GM10266 (cell line): ENCODE data around the gene TEX35.

Source experiments
- DNase-seq: peaks from one replicate; pipeline ENCODE4 v3.0.0; 2012; ENCODE audit errors: extremely low spot score
- CTCF ChIP-seq: IDR thresholded peaks from 2 replicates; pipeline ENCODE4 v1.5.1; 2012; ENCODE audit warnings: mild to moderate bottlenecking, low read depth; ENCODE audit not compliant: control insufficient read depth, insufficient read depth; ENCODE audit errors: missing control alignments

Gene TEX35

GRCh38 chr1:178512566-178513277 is at the start of gene TEX35:
TSS of gene TEX35 (plus strand) at chr1:178513109. CDS start at chr1:178513189, 80 bp downstream.
- no peak for DNase-seq
- no peak for TF ChIP-seq CTCF

- no peak for TF ChIP-seq CTCF
- DNase-seq = no peak
Observed at GRCh38 chr1:178464141-178464540, 48.8 kb upstream of the TEX35 start.

GRCh38 chr1:178464566-178464965 is 48.3 kb upstream of the TEX35 start:
- TF ChIP-seq CTCF = no peak
- no peak for DNase-seq

GRCh38 chr1:178465011-178465410 is 47.9 kb upstream of the TEX35 start:
- TF ChIP-seq CTCF = no peak
- no peak for DNase-seq

- no peak for TF ChIP-seq CTCF
- no peak for DNase-seq
Observed at GRCh38 chr1:178467837-178468236, 45.1 kb upstream of the TEX35 start.

- no peak for DNase-seq
- no peak for TF ChIP-seq CTCF
Observed at GRCh38 chr1:178470411-178470960, 42.4 kb upstream of the TEX35 start.

GRCh38 chr1:178472531-178472930 is 40.4 kb upstream of the TEX35 start:
- DNase-seq = no peak
- TF ChIP-seq CTCF = no peak
